ENCODE measurements around the gene HHLA2. TPM values are rescaled to one million over a fixed set of nuclear protein-coding genes. Genes with fewer than 3 reads are reported as not detected.

Gene HHLA2
- total RNA-seq, 1 donor from 2014 or later: not detected

GRCh38 chr3:108298056-108298455 lies 1.7 kb downstream of the HHLA2 start:
- no peak for DNase-seq (ENCODE audit: low read depth, low spot score)

GRCh38 chr3:108300103-108300849 lies 3.9 kb downstream of the HHLA2 start:
- DNase-seq (ENCODE audit: low read depth, low spot score): no peak

GRCh38 chr3:108301695-108302404 lies 5.5 kb downstream of the HHLA2 start:
- no peak for DNase-seq (ENCODE audit: low read depth, low spot score)

GRCh38 chr3:108302570-108302969 lies 6.2 kb downstream of the HHLA2 start:
- no peak for DNase-seq (ENCODE audit: low read depth, low spot score)

GRCh38 chr3:108305484-108306172 lies 9.3 kb downstream of the HHLA2 start:
- DNase-seq (ENCODE audit: low read depth, low spot score): no peak

- no peak for DNase-seq (ENCODE audit: low read depth, low spot score)
Measured at GRCh38 chr3:108311797-108312196, 15.4 kb downstream of the HHLA2 start.

GRCh38 chr3:108312656-108313055 lies 16.3 kb downstream of the HHLA2 start:
- no peak for DNase-seq (ENCODE audit: low read depth, low spot score)

GRCh38 chr3:108315767-108316301 lies 19.5 kb downstream of the HHLA2 start:
- DNase-seq (ENCODE audit: low read depth, low spot score): no peak

- no peak for DNase-seq (ENCODE audit: low read depth, low spot score)
Measured at GRCh38 chr3:108319428-108320082, 23.2 kb downstream of the HHLA2 start.

- no peak for DNase-seq (ENCODE audit: low read depth, low spot score)
Measured at GRCh38 chr3:108320746-108321350, 24.5 kb downstream of the HHLA2 start.

GRCh38 chr3:108322352-108322751 lies 26.0 kb downstream of the HHLA2 start:
- no peak for DNase-seq (ENCODE audit: low read depth, low spot score)

- no peak for DNase-seq (ENCODE audit: low read depth, low spot score)
Measured at GRCh38 chr3:108324177-108324576, 27.8 kb downstream of the HHLA2 start.

- no peak for DNase-seq (ENCODE audit: low read depth, low spot score)
Measured at GRCh38 chr3:108327168-108327567, 30.8 kb downstream of the HHLA2 start.

GRCh38 chr3:108328821-108329486 lies 32.6 kb downstream of the HHLA2 start:
- DNase-seq (ENCODE audit: low read depth, low spot score): no peak

GRCh38 chr3:108329508-108329907 lies 33.2 kb downstream of the HHLA2 start:
- DNase-seq (ENCODE audit: low read depth, low spot score): no peak

GRCh38 chr3:108329947-108330346 lies 33.6 kb downstream of the HHLA2 start:
- DNase-seq (ENCODE audit: low read depth, low spot score): no peak

GRCh38 chr3:108331792-108332191 lies 35.4 kb downstream of the HHLA2 start:
- no peak for DNase-seq (ENCODE audit: low read depth, low spot score)

- no peak for DNase-seq (ENCODE audit: low read depth, low spot score)
Measured at GRCh38 chr3:108333961-108334360, 37.6 kb downstream of the HHLA2 start.

GRCh38 chr3:108334701-108335100 lies 38.4 kb downstream of the HHLA2 start:
- DNase-seq (ENCODE audit: low read depth, low spot score): no peak

GRCh38 chr3:108338901-108339545 lies 42.7 kb downstream of the HHLA2 start:
- DNase-seq (ENCODE audit: low read depth, low spot score): no peak

Data from pulmonary artery endothelial cell (primary cell).